OCI-LY3 (cell line): ENCODE data around the gene ZNF148.
A peak's percentile ranks its signal among the peaks of the same experiment; 100 is the strongest.

ENCODE experiments used
- H2AFZ ChIP-seq: fragments of 200-600, 300-600 bp; shearing (Covaris generic); 2 replicates; pipeline ENCODE4 v1.6.0; 2014; ENCODE audit warnings: antibody characterized with exemption, low read depth, low read length
- H3K27ac ChIP-seq: fragments of 200-600, 300-600 bp; sonication (generic); 2 replicates; pipeline ENCODE4 v1.5.1; 2014; ENCODE audit warnings: mild to moderate bottlenecking, low read length, moderate library complexity, mixed read lengths
- H3K27me3 ChIP-seq: fragments of 200-600, 300-600 bp; sonication (generic); 2 replicates; pipeline ENCODE4 v1.6.1; 2014; ENCODE audit warnings: low read depth, low read length, mixed read lengths
- H3K36me3 ChIP-seq: fragments of 200-600, 300-600 bp; sonication (generic); replicated peaks from 2 replicates; pipeline ENCODE3; 2014; ENCODE audit warnings: low read depth, low read length, mixed read lengths
- H3K4me1 ChIP-seq: fragments of 300-600, 200-600 bp; sonication (generic); 2 replicates; pipeline ENCODE4 v1.6.1; 2014; ENCODE audit warnings: low read length, mixed read lengths
- H3K4me2 ChIP-seq: fragments of 200-600, 300-600 bp; sonication (generic); 2 replicates; pipeline ENCODE4 v1.6.1; 2014; ENCODE audit warnings: low read length, mixed read lengths
- H3K4me3 ChIP-seq: fragments of 300-600, 200-600 bp; sonication (generic); 2 replicates; pipeline ENCODE4 v1.5.1; 2014; ENCODE audit warnings: antibody characterized with exemption, mild to moderate bottlenecking, low read length, moderate library complexity
- H3K79me2 ChIP-seq: fragments of 300-600, 200-600 bp; shearing (Covaris generic); 2 replicates; pipeline ENCODE4 v1.6.1; 2014; ENCODE audit warnings: mild to moderate bottlenecking, low read length, mixed read lengths
- H3K9ac ChIP-seq: fragments of 300-600, 200-600 bp; shearing (Covaris generic); 2 replicates; pipeline ENCODE4 v1.6.0; 2014; ENCODE audit warnings: mild to moderate bottlenecking, low read length, moderate library complexity
- H3K9me3 ChIP-seq: fragments of 200-600, 300-600 bp; shearing (Covaris generic); 2 replicates; pipeline ENCODE4 v1.6.1; 2014; ENCODE audit warnings: low read length, mixed read lengths; ENCODE audit not compliant: insufficient read depth
- H4K20me1 ChIP-seq: fragments of 200-600, 300-600 bp; sonication (generic); 2 replicates; pipeline ENCODE4 v1.6.1; 2016; ENCODE audit warnings: low read length, mixed read lengths; ENCODE audit not compliant: insufficient read depth
- CTCF ChIP-seq: fragments of 200-600, 300-600 bp; sonication (generic); IDR thresholded peaks from 2 replicates; pipeline ENCODE4 v1.5.1; 2014; ENCODE audit warnings: antibody characterized with exemption, low read length, low read depth
- EZH2phosphoT487 ChIP-seq: fragments of 200-600 bp; shearing (Covaris generic); IDR thresholded peaks from 2 replicates; pipeline ENCODE4 v1.6.1; 2018; ENCODE audit warnings: antibody characterized with exemption, mixed run types, low read depth

ZNF148 gene

GRCh38 chr3:125185805-125186204, 189.3 kb downstream of the ZNF148 start:
- Histone ChIP-seq H3K79me2 (no peaks in the 10 kb centered on the region), H2AFZ (no peak overlapping the region), H3K36me3 (no peaks in the 10 kb centered on the region), H3K27ac (no peak overlapping the region), H3K27me3 (no peaks in the 10 kb centered on the region), H3K4me1 (no peaks in the 10 kb centered on the region), H3K4me3 (no peak overlapping the region), H3K9ac (no peak overlapping the region), H3K4me2 (no peak overlapping the region), H3K9me3 (no peaks in the 10 kb centered on the region), H4K20me1 (no peaks in the 10 kb centered on the region)
- no peak for TF ChIP-seq EZH2phosphoT487
- TF ChIP-seq CTCF: no peak

GRCh38 chr3:125179884-125180240, 195.3 kb downstream of the ZNF148 start:
- H3K4me3 ChIP-seq: no peak overlapping the region
- H4K20me1 ChIP-seq: no peaks in the 10 kb centered on the region
- H3K4me2 ChIP-seq: peak overlapping the region; percentile 60
- no peak overlapping the region for H3K9ac ChIP-seq
- TF ChIP-seq EZH2phosphoT487 (no peak), CTCF (no peak)
- no peak overlapping the region for H3K27ac ChIP-seq
- no peaks in the 10 kb centered on the region for H3K36me3 ChIP-seq
- H3K9me3 ChIP-seq: no peaks in the 10 kb centered on the region
- H2AFZ ChIP-seq: no peak overlapping the region
- no peaks in the 10 kb centered on the region for H3K79me2 ChIP-seq
- no peaks in the 10 kb centered on the region for H3K27me3 ChIP-seq
- H3K4me1 ChIP-seq: peaks cover 16% of the 10 kb centered on the region

- Histone ChIP-seq H3K36me3 (no peaks in the 10 kb centered on the region), H2AFZ (peak overlapping the region; percentile 84; the same call in 1 of the 2 replicates), H3K9me3 (no peaks in the 10 kb centered on the region), H4K20me1 (no peaks in the 10 kb centered on the region), H3K9ac (no peak overlapping the region), H3K79me2 (no peaks in the 10 kb centered on the region), H3K27ac (peak overlapping the region; percentile 24), H3K4me1 (peaks cover 16% of the 10 kb centered on the region), H3K4me2 (peak overlapping the region; percentile 60), H3K27me3 (no peaks in the 10 kb centered on the region), H3K4me3 (no peak overlapping the region)
- TF ChIP-seq CTCF (no peak), EZH2phosphoT487 (no peak)
Measured at GRCh38 chr3:125179143-125179883, 195.8 kb downstream of the ZNF148 start.

GRCh38 chr3:125177746-125178145, 197.4 kb downstream of the ZNF148 start:
- no peaks in the 10 kb centered on the region for H4K20me1 ChIP-seq
- H3K27ac ChIP-seq: no peak overlapping the region
- H2AFZ ChIP-seq: no peak overlapping the region
- no peak overlapping the region for H3K4me3 ChIP-seq
- no peak overlapping the region for H3K9ac ChIP-seq
- H3K36me3 ChIP-seq: no peaks in the 10 kb centered on the region
- H3K4me2 ChIP-seq: no peak overlapping the region
- peaks cover 16% of the 10 kb centered on the region for H3K4me1 ChIP-seq
- H3K9me3 ChIP-seq: no peaks in the 10 kb centered on the region
- TF ChIP-seq CTCF (no peak), EZH2phosphoT487 (no peak)
- H3K27me3 ChIP-seq: no peaks in the 10 kb centered on the region
- no peaks in the 10 kb centered on the region for H3K79me2 ChIP-seq
